GM18511 (cell line): ENCODE results near the gene PEX19.

Experiments
- ATAC-seq: cut with Tn5 transposase; IDR thresholded peaks from one replicate; pipeline ENCODE4 v1.9.1; 2021; ENCODE audit warnings: mild to moderate bottlenecking, moderate library complexity; ENCODE audit not compliant: unreplicated experiment

The PEX19 gene

DNA sequence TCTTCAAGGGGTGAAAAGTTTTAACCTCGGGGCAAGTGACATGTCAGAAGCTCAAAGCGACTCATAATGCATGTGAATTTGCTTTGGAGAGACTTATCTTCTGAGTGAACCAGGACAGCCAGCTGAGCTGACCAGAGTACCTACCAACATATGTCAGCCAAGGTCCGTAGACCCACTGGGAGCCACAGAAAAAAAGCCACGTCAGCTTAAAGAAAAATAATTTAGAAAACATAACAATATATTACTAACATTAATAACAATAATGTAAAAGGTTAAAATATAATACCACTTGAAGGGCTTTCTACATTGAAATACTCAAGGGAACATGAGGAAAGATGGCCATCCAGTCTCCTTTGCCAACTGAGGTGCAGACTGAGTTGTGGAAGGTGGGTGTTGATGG, 6.9 kb downstream of the PEX19 start:
- ATAC-seq: no peak

DNA sequence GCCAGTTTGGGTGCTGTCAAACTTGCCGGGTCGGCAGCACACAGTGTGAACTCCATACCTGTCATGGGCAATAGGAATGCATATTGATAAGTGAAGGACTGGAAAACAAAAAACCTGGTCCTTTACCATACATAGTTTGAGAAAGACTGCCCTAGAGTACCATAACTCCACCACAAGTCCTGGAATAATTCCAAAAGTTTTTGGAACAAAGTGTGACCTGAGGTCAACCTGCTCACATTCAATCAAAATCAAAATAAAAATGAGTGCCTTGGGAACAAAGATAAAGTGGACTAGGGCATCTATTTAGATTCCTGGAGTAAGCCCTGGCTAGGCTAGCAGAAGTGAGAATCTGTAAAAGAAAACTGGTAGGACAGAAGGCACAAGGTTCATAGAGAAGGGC, 7.6 kb downstream of the PEX19 start:
- ATAC-seq: no peak

DNA sequence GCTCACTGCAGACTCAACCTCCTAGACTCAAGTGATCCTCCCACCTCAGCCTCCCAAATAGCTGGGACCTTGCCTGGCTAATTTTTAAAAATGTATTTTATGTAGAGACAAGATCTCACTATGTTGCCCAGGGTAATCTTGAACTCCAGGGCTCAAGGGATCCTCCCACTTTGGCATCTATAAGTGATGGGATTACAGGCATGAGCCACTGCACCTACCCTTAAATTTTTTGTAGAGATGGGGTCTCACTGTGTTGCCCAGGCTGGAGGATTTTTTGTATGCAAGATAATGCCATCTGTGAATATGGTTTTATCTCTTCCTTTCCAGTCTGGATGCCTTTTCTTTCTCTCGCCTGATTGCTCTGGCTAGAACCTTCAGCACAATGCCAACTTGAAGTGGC, 13.9 kb downstream of the PEX19 start:
- no peak for ATAC-seq

DNA sequence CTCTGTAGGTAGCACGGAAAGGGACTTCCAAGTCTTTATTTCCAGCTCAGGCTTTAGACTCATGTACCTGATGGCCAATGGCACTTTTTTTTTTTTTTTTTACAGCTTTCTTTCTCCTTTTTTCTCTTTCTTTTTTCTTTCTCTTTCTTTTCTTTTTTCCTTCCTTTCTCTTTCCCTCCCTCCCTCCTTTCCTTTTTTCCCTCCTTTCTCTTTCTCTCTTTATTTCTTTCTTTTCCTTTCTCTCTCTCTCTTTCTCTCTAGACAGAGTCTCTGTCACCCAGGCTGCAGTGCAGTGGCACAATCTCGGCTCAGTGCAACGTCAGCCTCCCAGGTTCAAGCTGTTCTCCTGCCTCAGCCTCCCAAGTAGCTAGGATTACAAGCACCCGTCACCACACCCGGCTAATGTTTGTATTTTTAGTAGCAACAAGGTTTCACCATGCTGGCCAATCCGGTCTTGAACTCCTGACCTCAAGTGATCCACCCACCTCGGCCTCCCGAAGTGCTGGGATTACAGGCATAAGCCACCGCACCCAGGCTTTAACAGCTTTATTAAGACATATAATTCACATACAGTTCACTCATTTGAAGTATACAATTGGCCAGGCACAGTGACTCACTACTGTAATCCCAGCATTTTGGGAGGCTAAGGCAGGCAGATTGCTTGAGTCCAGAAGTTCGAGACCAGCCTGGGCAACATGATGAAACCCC, 17.5 kb downstream of the PEX19 start:
- ATAC-seq: no peak

DNA sequence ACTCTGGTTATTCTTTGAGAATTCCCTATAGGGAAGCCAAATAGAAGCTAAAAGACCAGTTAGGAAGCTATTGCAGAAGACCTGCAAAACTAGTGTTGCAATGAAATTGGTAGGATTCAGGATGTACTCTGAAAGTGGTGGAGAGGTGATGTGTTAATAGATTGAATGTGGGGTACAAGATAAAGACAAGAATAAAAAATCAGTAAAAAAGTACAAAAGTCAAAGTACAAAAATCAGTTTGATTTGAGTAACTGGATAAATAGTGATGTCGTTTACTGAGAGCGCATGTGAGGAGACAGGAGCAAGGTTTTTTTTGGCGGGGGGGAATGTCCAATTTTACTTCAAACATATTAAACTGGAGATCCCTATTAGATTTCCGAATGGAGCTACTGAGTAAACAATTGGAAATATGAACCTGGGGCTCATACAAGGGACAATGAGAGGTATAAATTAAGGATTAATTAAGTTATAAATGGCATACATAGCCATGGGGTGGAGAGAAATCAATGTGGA, 20.1 kb downstream of the PEX19 start:
- ATAC-seq: no peak

DNA sequence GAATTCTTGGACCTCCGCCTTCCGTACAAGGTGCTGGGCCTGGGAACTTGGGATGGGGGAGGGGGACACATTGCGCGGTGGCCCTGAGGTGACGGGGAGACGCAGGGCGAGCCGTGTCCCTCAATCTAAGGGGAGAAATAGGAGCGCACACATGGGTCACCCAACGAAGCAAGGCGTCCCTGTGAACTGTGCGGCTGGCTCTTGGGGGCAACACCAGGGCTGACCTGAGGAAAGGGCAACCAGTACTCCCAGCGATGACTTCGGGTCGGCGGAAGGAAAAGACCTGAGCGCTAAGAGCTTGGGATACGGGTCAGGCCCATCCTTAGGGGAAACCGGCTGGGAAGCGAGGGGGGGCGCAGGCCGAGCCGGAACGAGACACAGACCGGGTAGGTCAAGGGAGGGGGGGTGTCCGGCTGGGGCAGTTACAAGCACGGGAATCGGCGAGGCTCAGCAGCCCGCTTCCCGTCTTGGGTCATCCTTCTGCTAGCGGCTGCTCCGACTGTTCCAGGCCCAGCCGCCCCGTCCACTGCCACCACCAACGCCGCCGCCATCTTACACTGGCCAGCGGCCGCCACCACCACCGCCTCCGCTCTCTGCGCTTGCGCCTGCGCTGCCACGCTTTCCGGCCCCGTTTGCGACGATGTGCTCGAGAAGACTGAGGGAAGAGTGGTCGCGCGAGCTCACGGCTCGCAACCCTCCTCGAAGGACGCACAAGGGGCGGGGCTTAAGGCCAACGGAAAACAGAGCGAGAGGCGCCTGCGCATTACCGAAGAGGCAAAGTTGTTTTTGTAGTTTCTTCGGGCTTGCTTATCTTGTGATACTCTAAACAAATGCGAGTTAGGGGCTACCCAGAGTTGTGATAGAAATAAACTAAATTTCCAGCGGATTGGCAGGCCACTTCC, 22.8 kb downstream of the PEX19 start, which contains the start of gene DCAF8:
TSS of gene DCAF8 (minus strand) at position 657 of the 902 bp plus-strand sequence. CDS start 18,541 bp downstream, outside the sequence.
- peak; percentile 87 for ATAC-seq

DNA sequence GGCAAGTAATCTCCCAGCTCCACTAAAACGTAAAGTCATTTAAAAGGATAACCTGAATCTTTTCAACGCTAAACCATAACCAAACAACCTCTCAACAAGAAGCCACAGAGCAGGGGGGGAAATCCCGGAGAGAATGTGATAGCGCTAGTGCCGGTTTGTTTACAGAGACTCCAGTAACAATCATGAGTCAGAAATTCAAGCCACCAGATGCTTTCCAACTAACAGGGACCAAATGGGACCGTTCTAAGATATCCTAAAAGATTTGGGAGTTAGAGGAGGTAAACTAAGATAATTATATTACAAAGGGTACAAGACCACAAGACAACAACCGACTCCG, 23.4 kb downstream of the PEX19 start:
- ATAC-seq: peak; percentile 36

DNA sequence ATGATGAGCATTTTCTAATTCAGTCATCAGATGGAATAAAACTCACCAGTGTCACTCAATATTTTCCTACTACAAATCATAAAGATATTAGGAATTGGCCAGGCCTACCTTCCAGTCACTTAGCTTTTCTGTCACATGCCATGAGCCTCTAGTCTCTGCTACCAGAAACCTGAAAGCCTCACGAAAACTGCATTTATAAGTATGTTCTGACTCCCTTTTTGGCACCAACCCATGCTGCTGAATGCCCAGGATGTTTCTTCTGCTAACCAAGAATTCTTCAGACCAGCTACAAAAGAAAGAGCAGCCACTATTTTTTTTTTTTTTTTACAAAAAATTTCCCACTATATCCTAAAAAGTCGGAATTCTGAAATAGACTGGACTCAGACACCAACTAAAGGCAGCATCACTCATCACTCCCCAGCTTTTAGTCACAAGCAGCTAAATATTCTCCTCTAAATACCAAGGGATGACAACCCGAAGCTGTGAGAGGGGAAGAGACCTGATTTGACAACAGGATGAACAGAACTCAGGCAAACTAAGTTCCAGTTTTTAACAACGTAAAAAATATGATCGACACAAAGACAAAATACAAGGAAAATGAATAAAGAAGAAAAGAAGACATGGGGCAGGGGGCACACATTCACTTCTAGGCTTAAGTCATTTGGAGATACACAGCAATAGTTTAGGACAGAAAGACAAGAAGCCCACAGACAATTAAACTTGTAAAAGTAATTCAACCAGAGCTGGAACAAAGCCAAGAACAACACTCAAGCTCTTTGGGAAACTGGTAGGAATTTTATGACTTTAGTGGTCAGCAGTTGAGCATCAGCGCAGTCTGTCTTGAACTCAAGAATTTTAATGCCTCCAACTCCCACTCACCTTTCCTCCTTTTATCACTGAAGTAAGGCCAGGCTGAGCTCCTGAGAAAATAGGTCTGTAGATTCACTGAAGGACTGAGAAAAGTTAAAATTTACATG, 24.2 kb downstream of the PEX19 start:
- no peak for ATAC-seq

DNA sequence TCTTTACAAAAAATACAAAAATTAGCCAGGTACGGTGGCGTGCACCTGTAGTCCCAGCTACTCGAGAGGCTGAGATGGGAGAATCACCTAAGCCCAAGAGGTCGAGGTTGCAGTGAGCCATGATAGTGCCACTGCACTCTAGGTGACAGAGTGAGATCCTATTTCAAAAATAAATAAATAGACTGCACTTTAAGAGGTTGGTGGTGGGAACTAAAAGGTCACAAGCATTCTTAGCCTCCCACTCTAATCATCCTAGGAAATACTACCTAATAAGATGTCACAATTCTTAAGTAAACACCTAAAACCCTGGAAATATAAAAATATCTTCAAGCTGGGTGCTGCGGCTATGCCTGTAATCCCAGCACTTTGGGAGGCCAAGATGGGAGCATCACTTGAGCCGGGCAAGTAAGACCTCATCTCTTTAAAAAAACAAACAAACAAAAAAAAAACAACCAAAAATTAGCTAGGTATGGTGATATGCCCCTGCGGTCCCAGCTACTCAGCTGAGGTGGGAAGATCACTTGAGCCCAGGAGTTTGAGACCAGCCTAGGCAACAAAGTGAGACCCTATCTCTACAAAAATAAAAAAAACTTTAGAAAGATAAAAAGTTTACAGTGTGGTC, 26.6 kb downstream of the PEX19 start:
- no peak for ATAC-seq

DNA sequence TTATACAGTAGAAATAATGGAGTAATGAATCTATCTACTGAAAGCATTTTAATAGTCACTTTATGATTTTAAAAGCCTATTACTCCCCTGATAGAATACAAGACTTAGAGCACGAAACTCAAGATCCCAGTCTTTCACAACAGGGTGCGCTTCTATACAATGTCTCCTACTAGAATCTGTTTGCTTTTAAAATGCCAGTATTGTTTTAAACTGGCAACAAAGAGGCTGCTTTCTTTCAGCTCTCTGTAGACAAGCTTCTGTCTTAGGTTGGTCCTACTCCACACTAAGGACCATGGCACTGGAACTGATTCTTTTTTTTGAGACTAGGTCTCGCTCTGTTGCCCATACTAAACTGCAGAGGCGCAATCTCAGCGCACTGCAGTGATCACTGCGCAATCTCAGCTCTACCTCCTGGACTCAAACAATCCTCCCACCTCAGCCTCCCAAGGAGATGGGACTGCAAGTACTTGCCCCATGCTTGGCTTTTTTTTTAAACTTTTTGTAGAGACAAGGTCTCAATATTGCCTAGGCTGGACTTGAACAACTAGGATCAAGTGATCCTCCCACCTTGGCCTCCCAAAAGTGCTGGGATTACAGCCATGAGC, 27.4 kb downstream of the PEX19 start:
- no peak for ATAC-seq

DNA sequence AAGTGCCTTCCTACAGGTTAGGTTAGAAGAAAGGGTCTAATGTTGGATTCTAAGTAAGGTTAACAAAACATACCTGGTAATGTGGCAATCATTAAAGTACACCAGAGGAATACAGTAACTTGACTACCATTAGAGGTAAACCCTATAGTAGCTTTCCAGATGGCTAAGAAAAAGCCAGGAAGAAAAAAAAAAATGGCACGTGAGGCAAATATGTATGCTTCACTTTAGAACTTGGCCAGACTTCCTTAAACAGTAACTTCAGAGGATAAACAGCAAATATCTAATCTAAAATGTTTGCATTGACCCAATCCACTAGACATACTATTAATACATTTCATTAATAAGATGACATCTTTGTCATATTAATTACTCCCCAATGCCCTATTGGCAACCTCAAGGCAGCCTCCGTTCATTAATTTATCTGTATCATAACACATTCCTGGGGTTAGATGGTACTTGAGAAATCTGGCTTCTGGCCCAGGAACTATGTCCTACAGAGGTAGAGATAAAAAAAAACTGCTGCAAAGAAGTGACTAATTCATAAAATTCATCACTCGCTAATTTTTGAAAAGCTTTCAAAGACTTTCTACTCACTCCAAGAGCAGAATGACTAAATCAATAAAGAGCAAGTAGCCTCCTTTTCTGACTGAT, 28.4 kb downstream of the PEX19 start:
- ATAC-seq: no peak

DNA sequence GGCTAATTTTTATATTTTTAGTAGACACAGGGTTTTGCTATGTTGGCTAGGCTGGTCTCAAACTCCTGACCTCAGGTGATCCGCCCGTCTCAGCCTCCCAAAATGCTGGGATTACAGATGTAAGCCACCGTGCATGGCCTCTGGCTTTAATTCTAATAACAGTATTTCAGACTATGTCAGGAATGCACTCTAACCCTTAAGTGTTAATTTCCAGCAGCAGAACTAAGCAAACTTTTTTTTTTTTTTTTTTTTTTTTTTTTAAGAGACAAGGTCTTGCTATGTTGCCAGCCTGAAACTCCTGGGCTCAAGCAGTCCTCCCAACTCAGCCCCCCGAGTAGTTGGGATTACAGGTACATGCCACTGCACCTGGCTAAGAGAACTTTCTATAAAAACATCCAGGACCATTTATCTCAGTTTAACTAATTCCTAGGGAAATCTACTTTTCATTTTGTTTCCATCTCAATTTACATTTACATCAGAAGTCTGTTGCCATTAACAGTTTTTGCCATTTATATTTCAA, 29.1 kb downstream of the PEX19 start:
- no peak for ATAC-seq

DNA sequence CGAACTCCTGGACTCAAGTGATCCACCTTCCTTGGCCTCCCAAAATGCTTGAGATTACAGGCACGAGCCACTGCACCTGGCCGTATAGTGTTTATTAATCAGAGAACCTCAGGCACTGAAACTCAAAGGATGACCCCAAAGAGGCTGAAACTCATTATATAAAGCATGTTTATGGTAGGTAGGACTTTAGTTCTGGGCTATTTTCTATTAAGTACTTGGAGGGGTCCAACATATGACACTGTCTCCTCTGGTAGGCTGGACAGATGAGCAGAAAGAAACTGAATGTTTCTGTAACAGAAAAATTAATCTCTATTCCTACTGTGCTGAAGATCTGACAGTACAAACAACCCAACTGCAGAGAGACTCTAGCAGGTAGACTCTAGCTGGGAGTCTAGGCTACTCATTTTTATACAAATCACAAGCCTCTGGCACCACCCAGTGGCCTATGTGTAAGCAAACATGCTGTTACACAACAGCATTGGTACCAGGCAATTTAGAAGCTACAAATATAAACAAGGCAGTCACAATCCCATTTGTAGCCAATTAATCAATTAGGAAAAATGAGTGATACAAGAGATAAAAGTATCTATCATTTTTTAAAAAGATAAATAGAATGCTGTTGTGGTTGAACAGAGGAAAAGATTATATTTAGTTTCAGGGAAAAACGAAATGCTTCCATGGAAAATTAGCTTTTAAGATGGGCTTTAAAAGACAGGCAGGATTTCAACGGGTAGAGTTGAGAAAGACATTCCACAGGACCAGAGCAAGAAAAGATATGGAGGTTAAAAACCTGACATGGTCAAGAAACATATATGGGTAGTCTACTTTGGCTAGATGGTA, 33.0 kb downstream of the PEX19 start:
- peak; percentile 79 for ATAC-seq

DNA sequence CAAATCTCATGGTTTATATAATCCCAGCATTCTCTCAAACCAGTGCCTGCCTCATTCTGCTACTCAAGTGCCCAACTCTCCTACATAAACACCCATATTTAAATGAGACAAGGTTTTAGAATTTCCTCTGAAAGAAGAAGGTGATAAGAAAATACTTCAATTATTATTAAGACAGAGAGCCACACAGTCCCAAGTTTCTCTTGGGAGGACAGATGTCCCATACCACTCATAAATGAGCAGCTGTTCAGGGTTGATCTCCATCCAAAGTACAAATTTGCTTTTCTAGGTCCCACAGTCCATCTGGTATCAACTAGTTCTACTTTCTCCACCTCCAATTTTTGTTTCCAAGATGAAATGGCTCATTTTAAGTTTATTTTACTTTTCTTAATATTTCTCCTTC, 33.9 kb downstream of the PEX19 start:
- ATAC-seq: no peak

DNA sequence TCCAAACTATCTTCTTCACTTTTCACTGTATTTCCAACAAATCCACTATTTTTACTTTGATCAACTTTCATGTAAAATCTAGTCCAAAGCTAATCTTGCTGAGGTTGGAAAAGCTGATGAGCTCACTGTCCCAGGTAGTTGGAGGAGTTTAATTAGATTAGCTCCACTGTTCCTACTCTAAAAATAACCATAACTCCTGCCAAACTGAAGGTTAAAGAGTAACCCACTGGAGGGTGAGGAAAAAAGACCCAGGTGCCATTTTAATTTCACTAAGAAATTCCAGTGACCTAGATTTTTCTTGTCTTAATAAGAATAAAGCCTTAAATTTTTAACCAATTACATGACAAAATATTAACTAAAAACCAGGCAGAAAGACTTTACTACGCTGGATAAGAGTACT, 37.9 kb downstream of the PEX19 start:
- ATAC-seq: no peak

DNA sequence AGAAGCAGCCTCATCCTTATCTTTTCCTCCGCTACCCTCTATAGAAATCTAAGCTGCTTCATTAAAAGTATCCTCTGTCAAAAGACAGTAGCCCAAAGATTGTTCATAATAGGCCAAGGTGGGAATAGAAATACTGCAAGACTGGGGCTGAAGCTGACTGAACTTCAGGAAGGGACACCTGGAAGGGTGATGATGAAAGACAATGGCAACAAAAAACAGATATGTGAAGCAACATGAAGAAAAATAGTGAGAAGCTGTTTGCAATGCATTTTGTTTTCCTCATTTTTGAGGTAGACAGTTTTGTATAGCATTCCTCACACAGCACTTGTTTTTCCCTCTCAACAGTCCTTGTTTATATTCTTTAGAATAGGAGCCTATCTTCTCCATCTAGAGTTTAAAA, 39.5 kb downstream of the PEX19 start:
- ATAC-seq: no peak

DNA sequence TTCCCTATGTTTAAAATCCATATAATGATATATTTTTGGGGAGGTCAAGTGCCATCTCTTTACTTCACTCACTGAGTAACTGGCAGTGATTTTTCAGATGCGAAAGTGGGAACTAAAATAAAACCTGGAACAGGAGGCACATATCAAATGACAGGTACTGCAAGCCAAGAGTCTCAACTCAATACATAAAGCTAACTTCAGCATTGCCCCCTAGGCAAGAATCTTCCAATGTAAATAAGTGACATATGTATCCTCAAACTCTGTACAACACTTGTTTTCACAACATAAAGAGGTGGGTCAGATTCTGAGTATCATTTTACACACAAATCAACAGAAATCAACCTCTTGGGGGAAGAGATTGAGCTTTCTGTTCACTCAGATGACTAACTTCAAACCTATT, 40.7 kb downstream of the PEX19 start:
- no peak for ATAC-seq

DNA sequence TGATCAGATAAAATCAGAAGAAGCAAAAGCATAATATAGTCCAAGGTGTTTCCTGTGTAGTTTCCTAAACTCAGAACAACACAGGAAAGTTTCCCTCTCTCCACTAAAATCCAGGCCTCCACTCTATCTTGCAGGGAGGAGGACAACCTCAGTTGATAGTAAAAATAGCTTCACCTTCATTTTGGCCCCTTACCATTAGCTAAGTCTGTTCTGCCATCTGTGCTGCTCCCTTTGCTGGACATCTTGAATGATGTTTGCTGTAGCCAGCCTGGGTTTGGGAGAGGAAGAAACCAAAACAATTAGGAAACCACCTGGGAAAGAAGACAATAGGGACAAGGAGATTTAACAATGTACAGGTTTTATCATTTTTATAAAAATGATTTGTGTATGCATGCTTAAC, 41.2 kb downstream of the PEX19 start:
- ATAC-seq: no peak
